DND-41 (cell line): ENCODE measurements around the gene CEP63.

Experiments
- ATAC-seq: fragments of 200-7000 bp; cut with Tn5 transposase; 3 replicates; pipeline ENCODE4 v1.9.1; 2021; ENCODE audit warnings: low read depth; ENCODE audit not compliant: insufficient read depth
- DNase-seq: peaks from one replicate; pipeline ENCODE4 v3.0.0-alpha.2; 2020
- H2AFZ ChIP-seq: 2 replicates; pipeline ENCODE4 v1.6.0; 2012; ENCODE audit warnings: low read depth, low read length
- H3K27ac ChIP-seq: 2 replicates; pipeline ENCODE4 v1.5.1; 2012; ENCODE audit warnings: low read length, inconsistent platforms
- H3K27me3 ChIP-seq: fragments of 200-600 bp; sonication (generic); 2 replicates; pipeline ENCODE4 v1.6.0; 2012; ENCODE audit warnings: low read length, mild to moderate bottlenecking, inconsistent platforms; ENCODE audit not compliant: insufficient read depth, poor library complexity
- H3K36me3 ChIP-seq: 2 replicates; pipeline ENCODE4 v1.5.1; 2012; ENCODE audit warnings: low read length, inconsistent platforms; ENCODE audit not compliant: insufficient read depth
- H3K4me1 ChIP-seq: 2 replicates; pipeline ENCODE4 v1.5.1; 2012; ENCODE audit warnings: mild to moderate bottlenecking, low read length; ENCODE audit not compliant: insufficient read depth
- H3K4me2 ChIP-seq: 2 replicates; pipeline ENCODE4 v1.6.0; 2012; ENCODE audit warnings: mild to moderate bottlenecking, moderate library complexity, low read length, inconsistent platforms; ENCODE audit not compliant: insufficient read depth
- H3K4me3 ChIP-seq, 2 experiments: fragments of 200-600 bp in 1 of 2; shearing (Covaris generic) in 1 of 2; 2 replicates each; pipeline ENCODE4 v1.5.1; 2012 to 2016; ENCODE audit warnings: inconsistent platforms in 2 of 2, low read length in 2 of 2, mild to moderate bottlenecking in 2 of 2, low read depth in 1 of 2, moderate library complexity in 1 of 2
- H3K79me2 ChIP-seq: 2 replicates; pipeline ENCODE4 v1.6.0; 2012; ENCODE audit warnings: low read length, inconsistent platforms; ENCODE audit not compliant: insufficient read depth
- H3K9ac ChIP-seq: 2 replicates; pipeline ENCODE4 v1.6.0; 2012; ENCODE audit warnings: low read depth, mild to moderate bottlenecking, inconsistent platforms, low read length, moderate library complexity
- H3K9me3 ChIP-seq: 2 replicates; pipeline ENCODE4 v1.5.1; 2012; ENCODE audit warnings: low read length, moderate library complexity, mild to moderate bottlenecking, inconsistent platforms; ENCODE audit not compliant: insufficient read depth, severe bottlenecking
- H4K20me1 ChIP-seq: 2 replicates; pipeline ENCODE4 v1.6.0; 2012; ENCODE audit warnings: low read length; ENCODE audit not compliant: insufficient read depth
- CTCF ChIP-seq: IDR thresholded peaks from 2 replicates; pipeline ENCODE4 v1.5.1; 2012; ENCODE audit warnings: borderline replicate concordance, low read length, moderate library complexity, mild to moderate bottlenecking; ENCODE audit not compliant: poor library complexity, severe bottlenecking; ENCODE audit errors: extremely low read depth
- EZH2 ChIP-seq: IDR thresholded peaks from 3 replicates; pipeline ENCODE4 v1.6.1; 2012; ENCODE audit warnings: borderline replicate concordance, low read depth, mild to moderate bottlenecking, moderate library complexity, low read length, inconsistent platforms; ENCODE audit not compliant: severe bottlenecking

The CEP63 gene

GRCh38 chr3:134527037-134527436, 41.2 kb downstream of the CEP63 start:
- Histone ChIP-seq H3K27ac (no peak overlapping the region), H3K9ac (no peak overlapping the region), H3K79me2 (peaks cover 47% of the 10 kb centered on the region), H3K4me2 (no peak overlapping the region), H2AFZ (no peak overlapping the region), H3K4me3 (no peak overlapping the region), H3K27me3 (no peaks in the 10 kb centered on the region), H4K20me1 (peaks cover 9% of the 10 kb centered on the region; the same call in 1 of the 2 replicates), H3K36me3 (peaks cover 20% of the 10 kb centered on the region; the same call in 1 of the 2 replicates), H3K9me3 (peaks cover 29% of the 10 kb centered on the region), H3K4me1 (no peaks in the 10 kb centered on the region)
- TF ChIP-seq EZH2 (no peak), CTCF (peak; percentile 62)
- peak; percentile 27 for DNase-seq
- peak; percentile 60; the same call in 1 of the 3 replicates for ATAC-seq

GRCh38 chr3:134527538-134528186, 41.8 kb downstream of the CEP63 start:
- peaks cover 24% of the 10 kb centered on the region for H3K9me3 ChIP-seq
- no peak for ATAC-seq
- peaks cover 9% of the 10 kb centered on the region; the same call in 1 of the 2 replicates for H4K20me1 ChIP-seq
- no peak overlapping the region for H3K4me2 ChIP-seq
- no peak for DNase-seq
- H3K79me2 ChIP-seq: peaks cover 42% of the 10 kb centered on the region
- no peak overlapping the region for H2AFZ ChIP-seq
- H3K4me1 ChIP-seq: no peaks in the 10 kb centered on the region
- H3K36me3 ChIP-seq: peaks cover 17% of the 10 kb centered on the region
- no peak for TF ChIP-seq EZH2
- no peak for TF ChIP-seq CTCF
- H3K9ac ChIP-seq: no peak overlapping the region
- no peaks in the 10 kb centered on the region for H3K27me3 ChIP-seq
- H3K4me3 ChIP-seq: no peak overlapping the region
- H3K27ac ChIP-seq: no peak overlapping the region

DNA sequence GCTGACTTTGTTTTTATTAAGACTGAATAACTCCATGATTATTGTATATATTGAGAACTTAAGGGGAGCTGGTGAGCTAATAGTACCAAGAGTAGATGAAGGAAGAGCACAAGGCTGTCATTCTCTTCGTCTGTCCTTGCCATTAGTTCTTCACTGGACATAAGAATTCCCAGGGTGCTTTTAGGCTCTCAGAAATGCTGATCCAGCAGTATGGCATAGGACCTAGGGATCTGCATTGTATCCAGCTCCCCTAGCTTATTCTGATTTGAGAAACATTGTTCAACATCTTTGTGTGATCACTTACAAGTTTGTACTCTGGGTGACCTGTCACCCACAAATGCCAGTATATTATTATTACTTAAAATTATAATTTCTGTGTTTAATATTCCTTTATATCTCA, 47.6 kb downstream of the CEP63 start:
- ATAC-seq (no peak), DNase-seq (no peak)
- no peak overlapping the region for H2AFZ ChIP-seq
- H3K4me1 ChIP-seq: no peaks in the 10 kb centered on the region
- H3K27ac ChIP-seq: no peak overlapping the region
- no peaks in the 10 kb centered on the region for H3K27me3 ChIP-seq
- peaks cover 42% of the 10 kb centered on the region for H3K36me3 ChIP-seq
- no peak overlapping the region for H3K9ac ChIP-seq
- H4K20me1 ChIP-seq: no peaks in the 10 kb centered on the region
- H3K4me3 ChIP-seq: no peak overlapping the region
- H3K9me3 ChIP-seq: no peaks in the 10 kb centered on the region
- TF ChIP-seq EZH2: no peak
- TF ChIP-seq CTCF: no peak
- no peak overlapping the region for H3K4me2 ChIP-seq
- peaks cover 4% of the 10 kb centered on the region; the same call in 1 of the 2 replicates for H3K79me2 ChIP-seq
